Stimulated activated CD4-positive, alpha-beta T cell treated with anti-CD3 and anti-CD28 coated beads, Interleukin-1b, Interleukin-23, amount 100 ng/mL, for 24 hours (primary cell): ENCODE measurements around the gene MESP2.

Source experiments
- DNase-seq, 4 experiments: peaks; one replicate each; pipeline ENCODE4 v3.0.0-alpha.2; 2020; ENCODE audit warnings: low read depth in 4 of 4, low spot score in 1 of 4

The MESP2 gene

GRCh38 chr15:89799011-89799911, 23.1 kb downstream of the MESP2 start:
- no peak for DNase-seq

GRCh38 chr15:89799918-89800498, 23.9 kb downstream of the MESP2 start:
- no peak for DNase-seq

DNA sequence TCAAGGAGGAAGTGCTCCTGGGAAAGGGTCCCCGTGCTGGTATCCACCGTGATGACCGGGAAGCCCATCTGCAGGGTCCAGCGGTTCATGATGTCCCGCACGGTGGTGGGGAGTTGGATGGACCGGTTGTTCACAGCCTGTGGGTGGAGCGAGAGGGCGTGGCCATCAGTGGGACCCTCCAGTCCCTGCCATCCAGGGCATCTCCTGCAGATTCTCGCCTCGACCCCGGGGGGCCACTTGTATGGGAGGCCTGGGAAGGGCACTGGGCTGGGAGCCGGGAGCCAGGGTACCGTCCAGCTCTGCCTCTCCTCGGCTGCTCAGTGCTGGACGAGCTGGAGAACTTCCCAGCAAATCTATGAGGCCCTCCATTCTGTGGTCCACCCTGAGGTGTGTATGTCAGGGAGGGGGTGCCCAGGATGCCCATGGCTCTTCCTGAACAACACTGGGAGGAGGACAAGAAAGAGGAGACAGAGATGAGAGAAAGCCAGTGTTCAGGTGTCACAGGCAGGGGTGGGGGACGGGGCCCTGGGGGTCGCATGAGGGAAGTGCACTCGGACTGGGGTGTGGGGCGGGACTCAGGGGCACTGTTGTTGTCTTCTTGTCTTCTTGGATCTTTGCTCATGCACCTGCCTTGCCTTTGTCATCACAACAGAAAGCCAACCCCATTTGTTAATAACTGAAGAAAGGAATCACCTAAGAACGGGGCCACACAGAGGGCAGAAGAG, 25.5 kb downstream of the MESP2 start:
- no peak for DNase-seq

GRCh38 chr15:89802231-89802928, 26.2 kb downstream of the MESP2 start:
- DNase-seq = no peak

GRCh38 chr15:89802986-89803824, 27.1 kb downstream of the MESP2 start:
- no peak for DNase-seq

GRCh38 chr15:89803941-89804800, 28.0 kb downstream of the MESP2 start:
- DNase-seq = no peak

GRCh38 chr15:89805241-89806209, 29.4 kb downstream of the MESP2 start:
- DNase-seq = no peak

GRCh38 chr15:89806210-89806558, 30.1 kb downstream of the MESP2 start:
- no peak for DNase-seq

GRCh38 chr15:89806559-89807550, 30.7 kb downstream of the MESP2 start:
- DNase-seq = no peak

GRCh38 chr15:89807689-89808088, 31.6 kb downstream of the MESP2 start:
- no peak for DNase-seq

DNA sequence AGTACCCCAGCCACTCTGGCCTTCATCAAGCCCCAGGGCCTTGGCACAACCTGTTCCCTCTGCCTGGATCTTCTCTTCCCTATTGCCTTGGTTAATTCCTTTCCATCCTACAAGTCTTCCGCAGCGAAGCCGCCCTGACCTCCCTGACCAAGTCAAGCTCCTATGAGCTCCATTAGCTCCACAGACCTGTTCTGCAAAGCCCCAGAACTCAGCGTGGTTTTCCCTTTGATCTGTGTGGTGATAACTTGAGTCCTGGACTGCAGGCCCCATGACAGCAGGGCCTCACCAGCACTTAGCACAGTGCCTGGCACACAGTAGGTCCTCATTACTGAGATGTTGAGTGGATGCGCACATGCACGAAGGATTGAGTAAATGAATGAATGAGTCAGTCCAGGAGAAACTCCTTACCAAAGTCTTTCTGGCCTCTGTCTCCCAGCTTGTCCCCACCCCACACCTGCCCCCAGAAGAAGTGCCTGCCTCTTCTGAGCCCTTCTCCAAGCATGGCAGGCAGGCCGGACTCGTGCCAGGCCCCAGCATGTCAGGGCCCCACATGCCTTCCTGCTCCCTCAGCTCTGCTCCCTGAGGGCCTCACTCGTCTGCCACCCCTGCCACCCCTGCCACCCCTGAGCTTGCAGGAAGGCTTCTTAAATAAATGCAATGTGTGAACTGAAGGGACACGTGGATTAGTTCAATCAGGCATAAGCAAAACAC, 32.2 kb downstream of the MESP2 start:
- DNase-seq = no peak

DNA sequence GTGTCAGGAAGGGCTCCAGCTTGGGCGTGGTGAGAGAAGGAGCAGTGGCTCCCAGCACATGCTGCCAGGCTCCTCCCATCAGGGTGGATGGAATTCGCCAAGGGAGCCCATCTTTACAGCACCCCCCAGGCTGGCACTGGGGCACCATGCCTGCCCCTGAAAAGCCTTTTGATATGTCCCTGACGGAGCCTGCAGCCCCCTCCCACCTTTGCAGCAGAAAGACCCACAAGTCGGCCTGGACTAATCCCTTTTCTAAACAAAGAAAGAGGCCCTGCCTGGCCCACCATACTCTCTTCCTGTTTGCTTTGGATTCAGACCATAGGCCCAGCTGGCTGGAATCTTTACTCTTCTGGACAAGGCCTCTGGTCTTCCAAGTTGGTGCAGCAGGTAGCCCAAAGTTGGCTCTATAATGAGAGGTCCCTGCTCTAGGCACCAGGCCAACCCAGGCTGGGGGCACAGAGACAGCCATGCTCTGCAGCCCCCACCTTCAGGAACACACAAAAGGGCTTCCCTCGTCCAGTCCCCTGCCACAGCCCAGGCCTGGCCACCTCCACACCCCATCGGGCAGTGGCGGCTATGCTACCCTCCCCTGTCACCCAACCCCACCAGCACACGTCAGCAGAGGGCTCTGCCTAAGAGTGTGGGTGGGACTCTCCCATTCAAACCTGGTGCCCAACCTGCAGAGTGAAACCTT, 33.1 kb downstream of the MESP2 start:
- no peak for DNase-seq

DNA sequence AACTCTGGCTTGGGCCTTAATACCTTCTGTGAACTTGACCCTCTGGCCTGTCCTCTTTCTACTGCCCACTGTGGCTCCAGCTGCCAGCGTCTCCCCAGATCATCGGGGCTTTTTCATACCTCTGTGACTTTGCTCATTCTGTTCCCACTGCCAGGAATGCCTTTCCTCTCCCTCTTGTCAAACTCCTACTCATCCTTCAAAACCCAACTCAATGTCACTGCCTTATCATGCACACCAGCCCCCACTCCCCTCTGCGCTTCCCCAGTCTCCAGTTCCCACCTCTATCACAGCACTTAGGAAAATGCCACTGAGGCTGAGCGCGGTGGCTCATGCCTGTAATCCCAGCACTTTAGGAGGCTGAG, 33.6 kb downstream of the MESP2 start:
- no peak for DNase-seq

DNA sequence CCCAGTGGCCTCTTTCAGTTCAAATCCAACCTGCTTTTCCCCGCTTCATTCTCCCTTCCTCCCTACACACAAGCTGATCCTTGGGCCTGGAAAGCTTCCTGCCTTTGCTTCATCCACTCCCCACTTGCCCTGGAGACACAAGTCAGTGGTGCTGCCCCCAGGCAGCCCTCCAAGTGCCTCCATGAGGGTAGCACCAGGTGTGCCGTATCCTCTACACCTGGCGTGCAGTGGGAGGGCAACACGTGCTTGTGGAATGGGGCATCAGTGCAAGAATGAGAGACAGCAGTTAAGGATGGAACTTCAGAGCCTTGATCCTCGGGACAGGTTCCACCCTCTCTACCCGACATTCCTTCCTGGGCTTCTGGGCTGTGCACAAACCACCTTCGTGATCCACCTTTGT, 34.7 kb downstream of the MESP2 start:
- no peak for DNase-seq

DNA sequence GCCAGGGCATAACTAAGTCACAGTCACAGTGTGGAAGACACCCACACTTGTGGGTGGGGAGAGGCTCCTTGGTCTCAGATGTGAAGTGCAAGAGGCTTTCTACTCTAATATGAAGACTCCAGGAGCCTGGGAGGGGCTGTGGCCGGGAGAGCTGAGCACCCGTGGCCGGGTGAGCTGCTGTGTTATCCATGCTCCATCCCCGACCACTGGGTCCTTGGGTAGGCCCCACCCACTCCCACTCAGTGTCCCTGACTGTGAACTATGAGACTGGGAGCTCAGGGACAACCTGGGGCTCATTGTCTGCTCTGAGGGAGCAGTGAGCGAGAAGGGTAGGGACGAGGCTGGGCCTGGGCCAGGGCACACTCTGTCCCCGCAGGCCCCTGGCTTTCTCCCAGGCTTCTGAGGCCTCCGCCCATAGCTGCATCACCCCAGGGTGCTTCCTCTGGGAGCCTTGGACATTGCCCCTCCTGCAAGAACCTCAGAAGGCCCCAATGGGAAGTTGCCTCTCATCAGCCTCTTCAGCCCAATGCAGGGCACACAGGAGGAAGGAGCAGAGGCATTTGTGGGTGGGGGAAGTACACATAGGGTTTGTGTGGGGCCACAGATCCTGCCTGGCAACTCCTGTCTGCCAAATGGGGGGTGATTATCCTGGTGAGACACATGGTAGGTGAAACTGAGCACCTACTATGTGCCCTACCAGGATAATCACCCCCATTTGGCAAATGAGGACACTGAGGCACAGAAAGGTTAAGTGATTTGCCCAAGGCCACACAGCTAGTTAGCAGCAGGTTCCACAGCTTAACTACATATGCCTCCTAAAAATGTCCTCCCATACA, 36.1 kb downstream of the MESP2 start:
- DNase-seq = no peak
